GM18873 (cell line): ENCODE data around the gene PTPN1.
"Not testable (repeated sequence)": the region's sequence is repeated elsewhere in the genome, so short reads cannot be mapped to it uniquely, and the experiment has no call there.

ENCODE experiments used
- ATAC-seq: cut with Tn5 transposase; IDR thresholded peaks from one replicate; pipeline ENCODE4 v1.9.1; 2021; ENCODE audit warnings: mild to moderate bottlenecking, moderate library complexity, moderate number of reproducible peaks; ENCODE audit not compliant: unreplicated experiment, low FRiP score

The PTPN1 gene

GRCh38 chr20:50478162-50478990 lies 31.8 kb upstream of the PTPN1 start:
- ATAC-seq, result no peak

GRCh38 chr20:50481741-50482140 lies 28.4 kb upstream of the PTPN1 start:
- no peak for ATAC-seq

- ATAC-seq, result no peak
Observed at GRCh38 chr20:50482396-50482981, 27.7 kb upstream of the PTPN1 start.

GRCh38 chr20:50484271-50484976 lies 25.8 kb upstream of the PTPN1 start:
- no peak for ATAC-seq

- no peak for ATAC-seq
Observed at GRCh38 chr20:50487397-50487796, 22.8 kb upstream of the PTPN1 start.

GRCh38 chr20:50488236-50488806 lies 21.9 kb upstream of the PTPN1 start:
- no peak for ATAC-seq

- no peak for ATAC-seq
Observed at GRCh38 chr20:50491168-50491567, 19.0 kb upstream of the PTPN1 start.

- ATAC-seq, result no peak
Observed at GRCh38 chr20:50491926-50492634, 18.1 kb upstream of the PTPN1 start.

- ATAC-seq, result no peak
Observed at GRCh38 chr20:50493881-50494253, 16.3 kb upstream of the PTPN1 start.

- ATAC-seq, result no peak
Observed at GRCh38 chr20:50494428-50494827, 15.8 kb upstream of the PTPN1 start.

- ATAC-seq, result no peak
Observed at GRCh38 chr20:50496773-50497385, 13.3 kb upstream of the PTPN1 start.

- no peak for ATAC-seq
Observed at GRCh38 chr20:50498071-50498776, 12.0 kb upstream of the PTPN1 start.

GRCh38 chr20:50499938-50500337 lies 10.2 kb upstream of the PTPN1 start:
- no peak for ATAC-seq

- no peak for ATAC-seq
Observed at GRCh38 chr20:50501972-50502745, 8.0 kb upstream of the PTPN1 start.

- ATAC-seq, result no peak
Observed at GRCh38 chr20:50504231-50504823, 5.9 kb upstream of the PTPN1 start.

GRCh38 chr20:50506270-50506579 lies 4.0 kb upstream of the PTPN1 start:
- no peak for ATAC-seq

GRCh38 chr20:50507745-50508144 lies 2.4 kb upstream of the PTPN1 start:
- ATAC-seq, result not testable (repeated sequence)

- ATAC-seq, result no peak
Observed at GRCh38 chr20:50508171-50508755, 1.9 kb upstream of the PTPN1 start.
